ENCODE measurements around the gene ZNF524. TPM values are rescaled to one million over a fixed set of nuclear protein-coding genes. Genes with fewer than 3 reads are reported as not detected.

Gene ZNF524
- total and polyA plus RNA-seq, 9 of the 15 experiments (the other 6 are each of a cell fraction or from before 2014, with no cell fraction given) = 0.08 to 15.6 (median 2.9) TPM

DNA sequence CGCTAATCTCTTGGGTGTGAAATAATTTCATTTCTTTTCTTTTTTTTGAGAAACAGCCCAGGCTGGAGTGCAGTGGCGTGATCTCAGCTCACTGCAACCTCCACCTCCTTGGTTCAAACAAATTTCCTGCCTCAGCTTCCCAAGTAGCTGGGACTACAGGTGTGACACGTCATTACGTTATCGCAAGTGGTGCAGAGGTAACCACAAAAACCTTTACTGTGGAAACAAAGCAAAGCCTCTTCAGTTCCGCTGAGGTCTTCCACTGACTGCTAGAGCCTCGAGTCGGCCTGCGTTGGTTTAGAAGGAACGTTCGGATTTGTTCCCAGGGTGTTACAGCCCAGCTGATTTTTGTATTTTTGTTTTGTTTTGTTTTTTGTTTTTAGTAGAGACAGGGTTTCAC lies 26.3 kb downstream of the ZNF524 start:
- no peak overlapping the region for H3K4me2 ChIP-seq (ENCODE audit: insufficient read depth, low read length)
- H3K9ac ChIP-seq (ENCODE audit: insufficient read depth in 1 of 2, low read depth in 2 of 2, low read length in 2 of 2) = no peak overlapping the region; a peak in 1 of 4 replicates
- intact Hi-C loops (cut with micrococcal nuclease) (no loop called here), in situ Hi-C loops (cut with MboI) (loop anchor here (5.0 to 25.0 kb wide), 4 partner anchors 109 to 686 kb away; partner anchors contain the start of genes BRSK1, HSPBP1, TNNT1 and ZSCAN5A)
- no peaks in the 10 kb centered on the region; the same call in 2 of the 3 replicates for H3K36me3 ChIP-seq (ENCODE audit: control insufficient read depth, insufficient read depth, low read length)
- H3K9me3 ChIP-seq (replicated peaks; ENCODE audit: control insufficient read depth, insufficient read depth, low read depth, low read length) = no peaks in the 10 kb centered on the region
- ATAC-seq (no peak), DNase-seq (ENCODE audit: extremely low read depth in 1 of 4, low spot score in 3 of 4) (no peak), FAIRE-seq (peak; percentile 59)
- no peak for TF ChIP-seq KLF1 (tag; IDR thresholded peaks at IDR 0.05)
- TF ChIP-seq ZNF778 (CRISPR knock-in tag; IDR thresholded peaks at IDR 0.05) = no peak
- 0 out of 2 replicates have a peak, but pooled peaks have one; percentile 16 for TF ChIP-seq TCF3 (CRISPR knock-in tag; IDR thresholded peaks at IDR 0.05)
- CTCF ChIA-PET (ENCODE audit: low intra/inter-chr PET ratio) = interaction anchor here (0.6 kb wide), 1 partner anchor 682 kb away, joined by 3 read pairs; no protein-coding TSS in a partner anchor
- POLR2A ChIA-PET = interaction anchor here (0.8 to 3.8 kb wide), 3 partner anchors 10 to 122 kb away, joined by 3 to 18 read pairs (median 4); no protein-coding TSS in a partner anchor
- no peak overlapping the region for H3K27ac ChIP-seq (ENCODE audit: extremely low read depth, low read depth, low read length)
- 38% methylated on average over 11 of the region's 11 CpGs for WGBS (ENCODE audit: insufficient coverage, low coverage, missing lambda C conversion rate)
- H2AFZ ChIP-seq (ENCODE audit: low read depth, low read length) = no peak overlapping the region
- H3K79me2 ChIP-seq (ENCODE audit: control insufficient read depth, insufficient read depth, low read length) = peaks cover 7% of the 10 kb centered on the region; the same call in 2 of the 3 replicates
- no peaks in the 10 kb centered on the region for H3K9me1 ChIP-seq (ENCODE audit: control insufficient read depth, insufficient read depth, low read length)
- peaks cover 9 to 11% of the 10 kb centered on the region in 2 experiments; a peak in 4 of 5 replicates for H3K4me1 ChIP-seq (replicated peaks in 1 of 2; ENCODE audit: control insufficient read depth in 2 of 2, insufficient read depth in 2 of 2, low read length in 2 of 2)
- no peak overlapping the region for H3K4me3 ChIP-seq
- H3K27me3 ChIP-seq (ENCODE audit: control insufficient read depth in 2 of 2, insufficient read depth in 2 of 2, low read length in 2 of 2) = no peaks in the 10 kb centered on the region
- no TSS peak for BruUV-seq (replicated peaks)
- H4K20me1 ChIP-seq (replicated peaks; ENCODE audit: control insufficient read depth, insufficient read depth, low read length) = no peaks in the 10 kb centered on the region; the same call in 1 of the 2 replicates

DNA sequence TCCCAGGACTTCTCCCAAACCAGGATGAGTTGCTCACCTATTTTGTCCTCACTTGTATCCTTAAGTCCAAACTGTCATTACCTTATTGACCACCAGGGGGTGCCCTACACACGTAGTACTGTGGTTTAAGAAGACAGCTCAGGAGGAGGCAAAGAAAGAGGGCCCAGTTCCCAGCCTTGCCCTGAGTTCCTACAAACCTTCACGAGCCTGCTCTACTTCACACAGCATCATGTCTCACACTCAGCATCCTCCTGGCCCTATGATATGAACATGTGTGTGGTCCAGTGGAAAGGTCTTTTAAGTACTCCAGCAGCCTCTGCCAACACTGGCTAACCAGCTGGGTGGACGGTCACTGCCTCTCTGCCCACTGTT lies 32.4 kb downstream of the ZNF524 start:
- Histone ChIP-seq H3K9me3 (replicated peaks; ENCODE audit: control insufficient read depth, insufficient read depth, low read depth, low read length) (0 out of 2 replicates have a peak, but pooled peaks cover 2% of the 10 kb centered on the region), H3K27me3 (ENCODE audit: control insufficient read depth in 2 of 2, insufficient read depth in 2 of 2, low read length in 2 of 2) (no peaks in the 10 kb centered on the region), H3K36me3 (ENCODE audit: control insufficient read depth, insufficient read depth, low read length) (no peaks in the 10 kb centered on the region), H3K4me3 (no peak overlapping the region), H2AFZ (ENCODE audit: low read depth, low read length) (peak overlapping the region; percentile 86), H3K27ac (ENCODE audit: extremely low read depth, low read depth, low read length) (no peak overlapping the region), H3K9ac (ENCODE audit: insufficient read depth in 1 of 2, low read depth in 2 of 2, low read length in 2 of 2) (no peak overlapping the region), H3K4me2 (ENCODE audit: insufficient read depth, low read length) (peak overlapping the region; percentile 21; the same call in 1 of the 2 replicates), H4K20me1 (replicated peaks; ENCODE audit: control insufficient read depth, insufficient read depth, low read length) (no peaks in the 10 kb centered on the region), H3K79me2 (ENCODE audit: control insufficient read depth, insufficient read depth, low read length) (peaks cover 23% of the 10 kb centered on the region), H3K9me1 (ENCODE audit: control insufficient read depth, insufficient read depth, low read length) (no peaks in the 10 kb centered on the region), H3K4me1 (replicated peaks in 1 of 2; ENCODE audit: control insufficient read depth in 2 of 2, insufficient read depth in 2 of 2, low read length in 2 of 2) (peaks cover 13 to 22% of the 10 kb centered on the region in 2 experiments)
- ATAC-seq = peak; percentile 82
- intact Hi-C loops (cut with micrococcal nuclease) (loop anchor here (1.0 to 10.0 kb wide), 2 partner anchors 177 to 488 kb away; partner anchors contain the start of gene TNNT1), in situ Hi-C loops (cut with MboI) (loop anchor here (10.0 to 25.0 kb wide), 3 partner anchors 495 to 758 kb away; partner anchors contain the start of genes FCAR, TNNT1 and ZSCAN5A)
- DNase-seq (ENCODE audit: extremely low read depth in 1 of 4, low spot score in 3 of 4) = peak; percentile 54 to 95 (median 60)
- POLR2A ChIA-PET = interaction anchor here (0.5 to 2.0 kb wide), 5 partner anchors 8 to 683 kb away, joined by 3 to 12 read pairs (median 3); partner anchors contain the start of genes ZNF784 and ZNF865
- FAIRE-seq = peak; percentile 91
- BruUV-seq (replicated peaks) = no TSS peak
- CTCF ChIA-PET (ENCODE audit: low intra/inter-chr PET ratio) = interaction anchor here (0.5 to 3.3 kb wide), 9 partner anchors 21 to 539 kb away, joined by 3 to 73 read pairs (median 5); partner anchors contain the start of genes U2AF2 and ZNF865
- WGBS (ENCODE audit: insufficient coverage, low coverage, missing lambda C conversion rate) = 31% methylated on average over 3 of the region's 3 CpGs
- TF ChIP-seq FOXA3 (CRISPR knock-in tag; conservative IDR thresholded peaks at IDR 0.05 in 1 of 2, IDR thresholded peaks at IDR 0.05 in 1 of 2) (0 out of 4 replicates have a peak, but pooled peaks of 1 of the 2 experiments have one; percentile 24), MCM7 (IDR thresholded peaks at IDR 0.05) (no peak), STAG1 (CRISPR knock-in tag; IDR thresholded peaks at IDR 0.05; ENCODE audit: borderline replicate concordance) (peak; percentile 54; the same call in 1 of the 2 replicates), ZNF121 (CRISPR knock-in tag; conservative IDR thresholded peaks at IDR 0.05) (no peak)
- TF ChIP-seq, protein P1, sequence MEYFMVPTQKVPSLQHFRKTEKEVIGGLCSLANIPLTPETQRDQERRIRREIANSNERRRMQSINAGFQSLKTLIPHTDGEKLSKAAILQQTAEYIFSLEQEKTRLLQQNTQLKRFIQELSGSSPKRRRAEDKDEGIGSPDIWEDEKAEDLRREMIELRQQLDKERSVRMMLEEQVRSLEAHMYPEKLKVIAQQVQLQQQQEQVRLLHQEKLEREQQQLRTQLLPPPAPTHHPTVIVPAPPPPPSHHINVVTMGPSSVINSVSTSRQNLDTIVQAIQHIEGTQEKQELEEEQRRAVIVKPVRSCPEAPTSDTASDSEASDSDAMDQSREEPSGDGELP (CRISPR knock-in tag; IDR thresholded peaks at IDR 0.05; ENCODE audit: borderline replicate concordance) = peak; percentile 15; the same call in 1 of the 2 replicates
- TF ChIP-seq, protein P2, sequence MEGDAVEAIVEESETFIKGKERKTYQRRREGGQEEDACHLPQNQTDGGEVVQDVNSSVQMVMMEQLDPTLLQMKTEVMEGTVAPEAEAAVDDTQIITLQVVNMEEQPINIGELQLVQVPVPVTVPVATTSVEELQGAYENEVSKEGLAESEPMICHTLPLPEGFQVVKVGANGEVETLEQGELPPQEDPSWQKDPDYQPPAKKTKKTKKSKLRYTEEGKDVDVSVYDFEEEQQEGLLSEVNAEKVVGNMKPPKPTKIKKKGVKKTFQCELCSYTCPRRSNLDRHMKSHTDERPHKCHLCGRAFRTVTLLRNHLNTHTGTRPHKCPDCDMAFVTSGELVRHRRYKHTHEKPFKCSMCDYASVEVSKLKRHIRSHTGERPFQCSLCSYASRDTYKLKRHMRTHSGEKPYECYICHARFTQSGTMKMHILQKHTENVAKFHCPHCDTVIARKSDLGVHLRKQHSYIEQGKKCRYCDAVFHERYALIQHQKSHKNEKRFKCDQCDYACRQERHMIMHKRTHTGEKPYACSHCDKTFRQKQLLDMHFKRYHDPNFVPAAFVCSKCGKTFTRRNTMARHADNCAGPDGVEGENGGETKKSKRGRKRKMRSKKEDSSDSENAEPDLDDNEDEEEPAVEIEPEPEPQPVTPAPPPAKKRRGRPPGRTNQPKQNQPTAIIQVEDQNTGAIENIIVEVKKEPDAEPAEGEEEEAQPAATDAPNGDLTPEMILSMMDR (IDR thresholded peaks at IDR 0.05 in 2 of 3, conservative IDR thresholded peaks at IDR 0.05 in 1 of 3; ENCODE audit: insufficient read depth in 2 of 3, low read depth in 1 of 3, low read length in 3 of 3) = peak; percentile 86 to 94 (median 90)
